Smooth muscle cell (in vitro differentiated cells): ENCODE results near the gene WWC2. TPM values are rescaled to one million over a fixed set of nuclear protein-coding genes. Genes with fewer than 3 reads are reported as not detected.

Experiments
- DNase-seq: peaks from one replicate; lab custom pipeline; 2025; ENCODE audit not compliant: unreplicated experiment; lab: John Stamatoyannopoulos, UW
- H2AFZ ChIP-seq: fragments of 200-600 bp; sonication (generic); 2 replicates; pipeline ENCODE4 v1.6.0; 2016; ENCODE audit warnings: antibody characterized with exemption, low read depth, mild to moderate bottlenecking
- H3F3A ChIP-seq: fragments of 200-600 bp; sonication (generic); 2 replicates; pipeline ENCODE4 v1.6.0; 2017; ENCODE audit warnings: antibody characterized with exemption, low read depth
- H3K27ac ChIP-seq: fragments of 200-600 bp; sonication (generic); 2 replicates; pipeline ENCODE4 v1.5.1; 2016; ENCODE audit warnings: low read depth, mild to moderate bottlenecking
- H3K27me3 ChIP-seq: fragments of 200-600 bp; sonication (generic); 2 replicates; pipeline ENCODE4 v1.6.1; 2016; ENCODE audit warnings: low read depth, mild to moderate bottlenecking
- H3K36me3 ChIP-seq: fragments of 200-600 bp; sonication (generic); 2 replicates; pipeline ENCODE4 v1.5.1; 2016; ENCODE audit warnings: low read depth
- H3K4me1 ChIP-seq: fragments of 200-600 bp; sonication (generic); 2 replicates; pipeline ENCODE4 v1.5.1; 2016; ENCODE audit warnings: low read depth
- H3K4me2 ChIP-seq: fragments of 200-600 bp; sonication (generic); 2 replicates; pipeline ENCODE4 v1.6.0; 2016; ENCODE audit warnings: mild to moderate bottlenecking
- H3K4me3 ChIP-seq: fragments of 200-600 bp; sonication (generic); 2 replicates; pipeline ENCODE4 v1.5.1; 2016; ENCODE audit warnings: mild to moderate bottlenecking
- H3K79me2 ChIP-seq: fragments of 200-600 bp; sonication (generic); 2 replicates; pipeline ENCODE4 v1.6.0; 2016; ENCODE audit warnings: low read depth, mild to moderate bottlenecking
- H3K9ac ChIP-seq: fragments of 200-600 bp; sonication (generic); 2 replicates; pipeline ENCODE4 v1.6.0; 2016; ENCODE audit warnings: low read depth
- H3K9me3 ChIP-seq: fragments of 200-600 bp; sonication (generic); replicated peaks from 2 replicates; pipeline ENCODE4 v1.5.1; 2016; ENCODE audit warnings: low read depth
- H4K20me1 ChIP-seq: fragments of 200-600 bp; sonication (generic); 2 replicates; pipeline ENCODE4 v1.6.0; 2016; ENCODE audit warnings: low read depth
- WGBS: methylation state at CpG from one replicate; pipeline ENCODE4 v1.1.7; 2016; ENCODE audit warnings: low lambda C conversion rate; 5-methylcytosine and 5-hydroxymethylcytosine counted together
- polyA plus RNA-seq: library from polyadenylated mRNA; unstranded; fragments of >200 nt; fragmentation: Nextera tagmentation; extraction: Ambion mirVana; gene quantifications from 2 replicates; pipeline ENCODE4 v1.2.1, GENCODE V29; 2016
- total RNA-seq: library from RNA; depleted of rRNA; stranded (reverse); fragments of >200 nt; gene quantifications from 2 replicates; pipeline ENCODE4 v1.2.3, GENCODE V29; 2014
- TF ChIP-seq, protein P1 (sequence below): fragments of 200-600 bp; sonication (generic); IDR thresholded peaks from 2 replicates; pipeline ENCODE4 v1.5.1; 2017; ENCODE audit warnings: borderline replicate concordance, mild to moderate bottlenecking, antibody characterized with exemption; ENCODE audit not compliant: insufficient read depth, poor library complexity, severe bottlenecking

The WWC2 gene
- total and polyA plus RNA-seq, 2 experiments from 2014 or later = 11.2 to 13.5 TPM

DNA sequence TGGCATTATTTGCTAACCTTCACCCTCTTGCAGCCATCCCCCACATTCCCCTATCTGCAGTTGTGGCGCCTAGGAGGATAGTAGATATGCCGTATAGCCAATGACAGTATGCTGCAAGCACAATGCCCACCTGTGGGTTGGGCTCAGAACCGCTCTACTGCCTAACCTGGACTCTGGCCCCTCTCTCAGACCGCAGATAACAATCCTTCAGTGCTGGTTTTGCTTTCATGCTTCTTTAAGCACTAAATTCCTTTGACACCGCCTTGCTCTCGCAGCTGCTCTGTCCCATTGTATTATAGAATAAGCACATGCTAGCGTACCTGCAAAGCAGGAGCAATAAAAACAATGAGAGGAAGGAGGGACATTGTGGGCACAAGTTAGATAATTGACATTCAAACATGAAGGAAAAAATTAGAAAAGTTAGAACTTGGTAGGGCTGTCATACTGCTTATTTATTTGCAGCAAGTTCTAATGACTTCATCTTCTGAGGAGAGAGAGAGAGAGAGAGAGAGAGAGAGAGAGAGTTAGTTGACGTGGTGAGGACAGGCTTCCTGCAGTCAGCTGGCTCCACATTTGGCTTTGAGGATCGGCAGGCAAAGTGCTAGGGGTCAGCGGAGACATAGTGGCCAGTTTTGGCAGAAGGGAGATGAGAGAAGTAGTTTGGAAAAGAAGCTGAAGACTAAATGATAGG lies 55.8 kb downstream of the WWC2 start:
- Histone ChIP-seq H2AFZ (no peak overlapping the region), H3K27ac (no peak overlapping the region), H3K4me3 (peak overlapping the region; percentile 3), H3K4me1 (peaks cover 5% of the 10 kb centered on the region), H3F3A (no peaks in the 10 kb centered on the region), H3K79me2 (peaks cover 68% of the 10 kb centered on the region), H4K20me1 (peaks cover 58% of the 10 kb centered on the region), H3K27me3 (no peaks in the 10 kb centered on the region), H3K9ac (no peak overlapping the region), H3K36me3 (no peaks in the 10 kb centered on the region), H3K4me2 (no peak overlapping the region), H3K9me3 (no peaks in the 10 kb centered on the region)
- no peak for DNase-seq
- 70% methylated on average over 10 of the region's 10 CpGs for WGBS
- TF ChIP-seq, protein P1, sequence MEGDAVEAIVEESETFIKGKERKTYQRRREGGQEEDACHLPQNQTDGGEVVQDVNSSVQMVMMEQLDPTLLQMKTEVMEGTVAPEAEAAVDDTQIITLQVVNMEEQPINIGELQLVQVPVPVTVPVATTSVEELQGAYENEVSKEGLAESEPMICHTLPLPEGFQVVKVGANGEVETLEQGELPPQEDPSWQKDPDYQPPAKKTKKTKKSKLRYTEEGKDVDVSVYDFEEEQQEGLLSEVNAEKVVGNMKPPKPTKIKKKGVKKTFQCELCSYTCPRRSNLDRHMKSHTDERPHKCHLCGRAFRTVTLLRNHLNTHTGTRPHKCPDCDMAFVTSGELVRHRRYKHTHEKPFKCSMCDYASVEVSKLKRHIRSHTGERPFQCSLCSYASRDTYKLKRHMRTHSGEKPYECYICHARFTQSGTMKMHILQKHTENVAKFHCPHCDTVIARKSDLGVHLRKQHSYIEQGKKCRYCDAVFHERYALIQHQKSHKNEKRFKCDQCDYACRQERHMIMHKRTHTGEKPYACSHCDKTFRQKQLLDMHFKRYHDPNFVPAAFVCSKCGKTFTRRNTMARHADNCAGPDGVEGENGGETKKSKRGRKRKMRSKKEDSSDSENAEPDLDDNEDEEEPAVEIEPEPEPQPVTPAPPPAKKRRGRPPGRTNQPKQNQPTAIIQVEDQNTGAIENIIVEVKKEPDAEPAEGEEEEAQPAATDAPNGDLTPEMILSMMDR = no peak

DNA sequence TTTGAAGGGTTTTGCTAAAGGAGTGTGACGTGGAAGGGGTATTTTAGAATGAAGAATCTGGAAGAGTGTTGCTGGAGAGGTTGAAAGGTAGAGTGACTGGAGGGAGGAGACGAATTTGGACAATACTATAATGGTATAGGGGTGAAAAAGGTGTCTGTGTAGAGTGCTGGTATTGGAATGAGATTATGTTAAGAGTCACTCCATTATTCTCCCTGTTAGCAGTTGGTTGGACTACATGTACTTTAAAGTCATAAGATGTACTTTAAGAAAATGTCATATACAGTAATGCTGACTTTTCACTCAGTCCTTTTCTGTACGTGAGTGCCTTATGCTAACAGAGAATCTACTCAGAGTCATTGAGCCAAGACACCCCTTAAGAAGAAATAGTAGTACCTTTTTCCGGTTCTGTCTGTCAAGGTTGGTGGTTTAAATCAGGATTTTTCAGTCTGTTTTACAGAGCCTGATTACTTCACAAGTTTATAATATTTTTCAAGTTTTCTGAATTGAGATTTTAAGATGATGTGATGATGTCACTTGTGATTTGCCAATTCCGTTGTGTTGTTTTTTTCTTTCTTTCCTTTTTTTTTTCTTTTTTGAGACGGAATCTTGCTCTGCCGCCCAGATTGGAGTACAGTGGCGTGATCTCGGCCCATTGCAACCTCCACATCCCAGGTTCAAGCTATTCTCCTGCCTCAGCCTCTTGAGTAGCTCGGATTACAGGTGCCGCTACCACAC lies 56.6 kb downstream of the WWC2 start:
- Histone ChIP-seq H3K4me2 (no peak overlapping the region), H3K27me3 (no peaks in the 10 kb centered on the region), H4K20me1 (peaks cover 54% of the 10 kb centered on the region), H3K4me1 (peaks cover 5% of the 10 kb centered on the region), H3K27ac (no peak overlapping the region), H3K79me2 (peaks cover 67% of the 10 kb centered on the region), H3K4me3 (peak overlapping the region; percentile 3), H3K36me3 (no peaks in the 10 kb centered on the region), H3K9me3 (no peaks in the 10 kb centered on the region), H3F3A (no peaks in the 10 kb centered on the region), H2AFZ (no peak overlapping the region), H3K9ac (no peak overlapping the region)
- WGBS = 96% methylated on average over 11 of the region's 11 CpGs
- no peak for DNase-seq
- TF ChIP-seq, protein P1 = no peak

DNA sequence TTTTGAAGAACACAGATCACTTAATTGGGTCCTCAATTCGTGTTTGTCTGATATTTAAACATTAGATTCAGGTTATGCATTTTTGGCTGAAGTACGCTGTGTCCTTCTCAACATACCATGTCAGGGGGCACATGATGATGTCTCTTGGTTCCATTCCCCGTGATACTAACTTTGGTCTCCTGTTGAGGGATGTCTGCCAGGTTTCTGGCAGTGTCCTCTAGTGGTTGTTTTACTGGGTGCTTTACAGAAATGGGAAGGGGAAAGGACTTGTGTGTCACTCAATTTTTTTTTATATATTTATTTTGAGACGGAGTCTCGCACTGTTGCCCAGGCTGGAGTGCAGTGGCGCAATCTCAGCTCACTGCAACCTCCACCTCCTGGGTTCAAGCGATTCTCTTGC lies 58.2 kb downstream of the WWC2 start:
- H3K27ac ChIP-seq = no peak overlapping the region
- no peak overlapping the region for H3K9ac ChIP-seq
- DNase-seq = no peak
- H3K27me3 ChIP-seq = no peaks in the 10 kb centered on the region
- H4K20me1 ChIP-seq = peaks cover 63% of the 10 kb centered on the region
- no peaks in the 10 kb centered on the region for H3K36me3 ChIP-seq
- peaks cover 7% of the 10 kb centered on the region for H3K4me1 ChIP-seq
- TF ChIP-seq, protein P1 = no peak
- H2AFZ ChIP-seq = no peak overlapping the region
- 94% methylated on average over 7 of the region's 7 CpGs for WGBS
- no peaks in the 10 kb centered on the region for H3K9me3 ChIP-seq
- H3K79me2 ChIP-seq = peaks cover 71% of the 10 kb centered on the region
- H3F3A ChIP-seq = no peaks in the 10 kb centered on the region
- H3K4me2 ChIP-seq = no peak overlapping the region
- H3K4me3 ChIP-seq = no peak overlapping the region

DNA sequence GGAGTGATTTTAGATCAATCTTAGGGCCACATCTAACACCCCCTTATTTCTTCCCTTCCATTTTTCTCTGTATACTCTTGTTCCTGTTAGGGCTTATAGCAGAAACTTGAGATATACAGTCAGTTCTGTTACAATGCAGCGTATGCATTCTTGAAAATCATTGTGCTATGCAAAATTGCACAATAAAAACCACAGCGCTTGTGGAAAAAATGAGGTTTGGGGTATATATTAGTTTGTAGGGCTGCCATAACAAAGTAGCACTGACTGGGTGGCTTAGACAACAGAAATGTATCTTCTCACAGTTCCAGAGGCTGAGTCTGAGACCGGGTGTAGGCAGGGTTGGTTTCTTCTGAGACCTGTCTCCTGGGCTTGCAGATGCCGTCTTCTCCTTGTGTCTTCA lies 59.0 kb downstream of the WWC2 start:
- Histone ChIP-seq H2AFZ (no peak overlapping the region), H3K9me3 (no peaks in the 10 kb centered on the region), H3K9ac (no peak overlapping the region), H3F3A (no peaks in the 10 kb centered on the region), H3K27me3 (no peaks in the 10 kb centered on the region), H3K4me3 (no peak overlapping the region), H3K36me3 (no peaks in the 10 kb centered on the region), H3K79me2 (peaks cover 66% of the 10 kb centered on the region), H4K20me1 (peaks cover 64% of the 10 kb centered on the region), H3K4me1 (peaks cover 11% of the 10 kb centered on the region), H3K4me2 (peak overlapping the region; percentile 27), H3K27ac (peak overlapping the region; percentile 57)
- no peak for DNase-seq
- TF ChIP-seq, protein P1 = no peak
- 52% methylated on average over 4 of the region's 4 CpGs for WGBS
